GM19099 (cell line): ENCODE results near the gene CYTH2.

ENCODE experiments used
- POLR2A ChIP-seq: IDR thresholded peaks from 3 replicates; pipeline ENCODE4 v1.6.1; 2011; ENCODE audit warnings: low read depth; ENCODE audit not compliant: insufficient read length; ENCODE audit errors: extremely low read depth

CYTH2 gene

GRCh38 chr19:48480558-48481500 lies 11.7 kb downstream of the CYTH2 start:
- TF ChIP-seq POLR2A, result peak; percentile 25

GRCh38 chr19:48481846-48482639 lies 12.9 kb downstream of the CYTH2 start:
- TF ChIP-seq POLR2A, result no peak

- no peak for TF ChIP-seq POLR2A
These were observed 14.1 kb downstream of the CYTH2 start for GRCh38 chr19:48483301-48483700.

GRCh38 chr19:48484247-48484893 lies 15.2 kb downstream of the CYTH2 start:
- no peak for TF ChIP-seq POLR2A

- TF ChIP-seq POLR2A, result no peak
These were observed 15.9 kb downstream of the CYTH2 start for GRCh38 chr19:48484931-48485612.

- TF ChIP-seq POLR2A, result no peak
These were observed 18.4 kb downstream of the CYTH2 start for GRCh38 chr19:48487544-48487943.

GRCh38 chr19:48487948-48488347 lies 18.8 kb downstream of the CYTH2 start:
- no peak for TF ChIP-seq POLR2A

GRCh38 chr19:48489608-48490216 lies 20.5 kb downstream of the CYTH2 start:
- no peak for TF ChIP-seq POLR2A

- TF ChIP-seq POLR2A, result no peak
These were observed 22.0 kb downstream of the CYTH2 start for GRCh38 chr19:48490981-48491792.

- TF ChIP-seq POLR2A, result no peak
These were observed 22.6 kb downstream of the CYTH2 start for GRCh38 chr19:48491793-48492123.

- peak; percentile 62 for TF ChIP-seq POLR2A
These were observed 24.0 kb downstream of the CYTH2 start for GRCh38 chr19:48492925-48493717.

GRCh38 chr19:48493718-48494401 lies 24.7 kb downstream of the CYTH2 start:
- TF ChIP-seq POLR2A, result no peak
